Hematopoietic multipotent progenitor cell treated with erythropoietin and hydrocortisone succinate and interleukin-3 and kit ligand, for 15 days (in vitro differentiated cells): Measurements from ENCODE around the gene ECT2.
A peak's percentile ranks its signal among the peaks of the same experiment; 100 is the strongest.
"Not testable (repeated sequence)": the region's sequence is repeated elsewhere in the genome, so short reads cannot be mapped to it uniquely, and the experiment has no call there.

ENCODE experiments used
- DNase-seq: peaks from one replicate; pipeline ENCODE4 v3.0.0-alpha.2; 2015; ENCODE audit warnings: low spot score

The ECT2 gene

DNA sequence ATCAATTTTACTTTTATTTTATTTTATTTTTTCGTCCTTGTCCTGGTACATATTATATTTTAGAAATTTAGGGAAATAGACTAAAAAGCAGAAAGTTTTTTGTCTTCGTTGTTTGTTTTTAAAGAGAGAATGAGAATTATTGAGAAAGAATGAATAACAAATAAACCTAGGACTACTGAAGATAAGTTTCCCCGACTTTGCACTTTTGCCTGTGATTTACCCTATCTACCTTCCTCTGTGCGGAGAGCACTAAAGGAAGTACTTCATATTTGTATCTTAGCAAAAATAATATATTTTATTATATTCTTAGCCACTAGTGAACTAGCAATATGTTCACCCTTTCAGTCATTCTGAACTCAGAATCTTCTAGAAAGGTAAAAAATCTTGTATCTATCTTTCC lies 60.6 kb downstream of the ECT2 start:
- no peak for DNase-seq

DNA sequence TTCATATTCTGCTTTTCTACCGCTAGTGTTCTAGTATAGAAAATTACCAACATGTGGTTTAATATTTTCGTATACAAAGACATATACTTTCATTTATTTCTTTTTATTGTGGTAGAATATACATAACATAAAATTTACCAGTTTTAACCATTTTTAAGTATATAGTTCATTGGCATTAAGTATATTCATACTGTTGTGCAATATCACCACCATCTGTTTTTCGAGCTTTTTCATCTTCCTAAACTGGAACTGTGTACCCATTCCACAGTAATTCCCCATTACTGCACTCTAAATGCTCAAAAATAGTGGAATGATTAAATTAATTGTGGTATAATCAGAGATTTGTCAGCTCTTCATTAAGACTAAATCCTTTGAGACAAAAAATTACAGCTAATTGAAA lies 62.9 kb downstream of the ECT2 start:
- no peak for DNase-seq

DNA sequence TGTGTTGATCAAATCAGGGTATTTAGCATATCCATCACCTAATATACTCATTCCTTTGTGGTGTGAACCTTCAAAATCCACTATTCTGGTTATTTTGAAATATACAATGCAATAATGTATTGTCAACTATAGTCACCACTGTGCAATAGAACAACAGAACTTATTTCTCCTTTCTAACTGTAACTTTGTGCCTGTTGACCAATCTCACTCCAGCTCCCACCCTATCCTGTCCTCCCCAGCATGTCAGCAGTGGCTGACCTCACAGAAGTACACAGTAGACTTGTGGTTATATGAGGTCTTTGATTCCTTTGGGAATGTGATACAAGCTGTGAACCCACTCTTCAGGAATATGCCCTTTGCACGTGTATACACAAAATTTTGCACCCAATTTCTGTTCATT lies 64.2 kb downstream of the ECT2 start:
- DNase-seq, result no peak

DNA sequence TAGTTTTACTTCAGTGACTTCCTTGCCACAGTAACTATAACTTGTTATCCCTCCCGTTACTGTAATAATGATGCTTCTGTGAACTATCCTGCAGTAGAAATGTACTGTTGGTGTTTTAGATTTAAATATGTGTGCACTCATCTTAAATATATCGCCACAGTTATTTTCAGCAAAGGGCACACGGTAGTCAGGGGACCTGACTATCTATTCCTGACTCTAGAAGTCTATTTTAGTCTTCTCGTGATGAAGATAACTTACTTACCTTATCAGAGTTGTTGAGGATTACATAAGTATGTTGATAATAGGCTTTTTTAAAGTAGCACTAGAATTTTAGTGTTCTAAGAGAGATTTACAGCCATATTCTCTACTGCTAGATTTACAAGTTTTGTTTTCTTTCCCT lies 65.3 kb downstream of the ECT2 start:
- DNase-seq, result no peak

DNA sequence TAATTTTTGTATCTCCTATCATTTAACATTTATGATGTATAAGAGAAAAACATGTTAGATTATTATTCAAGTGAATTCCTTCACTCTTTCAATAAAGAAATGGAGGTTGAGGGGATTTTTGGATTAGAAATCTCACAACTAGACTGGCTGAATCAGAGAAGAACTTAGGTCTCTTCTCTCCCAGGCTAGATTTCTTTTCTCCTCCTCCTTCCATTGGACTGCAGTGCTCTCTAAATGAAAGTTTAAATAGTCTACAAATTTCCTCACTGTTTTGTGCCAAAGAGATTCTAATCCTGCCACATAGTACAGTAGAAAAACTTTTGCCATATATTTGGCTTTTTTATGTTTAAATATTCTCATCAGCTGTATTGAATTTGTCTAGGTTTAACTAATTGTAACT lies 65.8 kb downstream of the ECT2 start:
- DNase-seq, result no peak

DNA sequence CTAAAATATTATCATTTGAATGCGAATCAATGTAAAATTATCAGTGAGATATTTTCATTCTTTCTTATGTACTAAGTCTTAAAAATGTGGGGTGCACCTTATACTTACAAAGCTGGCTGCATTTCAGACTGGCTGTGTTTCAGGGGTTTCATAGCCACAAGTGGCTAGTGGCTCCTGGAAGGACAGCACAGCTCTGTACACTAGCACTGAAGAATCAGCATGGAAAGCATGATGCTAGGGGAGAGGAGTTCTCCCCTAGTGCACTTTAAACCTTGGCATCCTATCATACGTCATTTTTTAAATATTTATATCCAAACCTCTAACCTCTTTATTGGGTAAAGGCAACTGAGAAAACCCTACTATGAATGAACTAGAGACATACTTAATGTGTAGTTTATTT lies 66.4 kb downstream of the ECT2 start:
- DNase-seq, result no peak

DNA sequence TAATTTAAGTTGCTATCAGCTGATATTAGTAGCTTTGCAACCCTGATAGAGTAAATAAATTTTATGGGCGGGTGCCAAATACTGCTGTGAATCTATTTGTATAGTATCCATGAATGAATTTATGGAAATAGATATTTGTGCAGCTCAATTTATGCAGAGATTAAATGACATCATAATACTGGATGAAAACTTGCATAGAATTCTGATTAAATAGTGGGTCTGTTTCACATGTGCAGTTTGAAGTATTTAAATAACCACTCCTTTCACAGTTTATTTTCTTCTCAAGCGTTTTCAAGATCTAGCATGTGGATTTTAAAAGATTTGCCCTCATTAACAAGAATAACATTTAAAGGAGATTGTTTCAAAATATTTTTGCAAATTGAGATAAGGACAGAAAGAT lies 70.0 kb downstream of the ECT2 start:
- DNase-seq, result no peak

DNA sequence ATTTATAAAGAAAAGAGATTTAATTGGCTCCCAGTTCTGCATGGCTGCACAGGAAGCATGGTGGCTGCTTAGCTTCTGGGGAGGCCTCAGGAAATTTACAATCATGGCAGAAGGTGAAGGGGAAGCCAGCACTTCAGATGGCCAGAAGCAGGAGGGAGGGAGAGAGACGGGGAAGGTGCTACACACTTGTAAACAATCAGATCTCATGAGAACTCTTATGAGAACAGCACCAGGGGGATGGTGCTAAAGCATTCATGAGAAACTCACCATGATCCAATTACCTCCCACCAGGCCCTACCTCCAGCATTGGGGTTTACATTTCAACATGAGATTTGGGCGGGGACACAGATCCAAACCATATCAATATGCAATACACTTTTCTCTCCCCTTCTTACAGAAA lies 73.7 kb downstream of the ECT2 start:
- DNase-seq, result no peak

DNA sequence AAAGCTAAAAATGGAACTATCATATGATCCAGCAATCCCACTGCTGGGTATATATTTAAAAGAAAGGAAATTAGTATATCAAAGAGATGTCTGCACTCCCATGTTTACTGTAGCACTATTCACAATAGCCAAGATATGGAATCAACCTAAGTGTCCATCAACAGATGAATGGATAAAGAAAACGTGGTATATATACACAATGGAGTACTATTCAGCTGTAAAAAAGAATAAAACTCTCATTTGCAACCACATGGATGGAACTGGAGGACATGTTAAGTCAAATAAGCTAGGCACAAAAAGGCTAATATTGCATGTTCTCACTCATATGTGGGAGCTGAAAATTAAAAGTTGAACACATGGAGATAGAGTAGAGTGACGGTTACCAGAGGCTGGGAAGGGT lies 76.7 kb downstream of the ECT2 start:
- DNase-seq, result not testable (repeated sequence)

DNA sequence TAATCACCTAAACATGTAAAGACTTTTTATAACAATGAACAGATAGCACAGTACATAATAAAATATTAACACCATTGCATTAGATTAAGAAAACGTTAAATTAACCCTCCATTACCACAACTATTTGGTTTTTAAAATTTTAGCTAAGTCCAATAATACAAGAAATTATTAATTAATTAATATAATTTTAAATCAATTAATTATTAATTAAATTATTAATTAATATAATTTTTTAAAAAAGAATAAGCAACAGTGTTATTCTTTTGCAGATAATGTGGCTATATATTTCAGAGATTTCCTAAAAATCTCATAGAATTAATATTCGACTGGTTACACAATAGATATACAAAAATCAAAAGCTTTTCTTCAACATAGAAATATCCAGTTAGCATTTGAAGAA lies 82.5 kb downstream of the ECT2 start:
- DNase-seq, result no peak

DNA sequence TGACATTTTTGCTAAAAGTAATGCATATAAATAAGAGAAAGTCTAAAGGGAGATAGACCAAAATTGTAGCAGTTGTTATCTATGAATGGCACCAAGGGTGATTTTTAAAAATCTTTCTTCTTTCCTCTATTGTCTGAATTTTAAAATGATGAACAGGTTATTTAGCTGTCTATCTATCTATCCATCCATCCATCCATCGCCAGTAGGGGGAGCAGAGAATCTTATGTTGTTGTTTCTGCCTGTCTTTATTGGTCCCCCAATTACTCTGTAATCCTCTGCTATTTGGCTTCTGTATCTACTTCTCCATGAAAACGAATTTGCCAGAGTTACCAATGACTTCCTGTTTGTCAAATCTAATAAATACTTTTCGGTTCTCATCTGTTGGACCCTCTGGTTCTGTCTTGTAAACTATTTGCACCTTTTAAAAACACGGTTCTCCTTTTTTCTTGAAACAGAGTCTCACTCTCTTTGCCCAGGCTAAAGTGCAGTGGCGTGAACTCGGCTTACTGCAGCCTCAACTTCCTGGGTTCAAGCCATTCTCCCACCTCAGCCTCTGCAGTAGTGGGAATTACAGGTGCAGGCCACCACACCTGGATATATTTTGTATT lies 86.0 kb downstream of the ECT2 start:
- peak; percentile 6 for DNase-seq

DNA sequence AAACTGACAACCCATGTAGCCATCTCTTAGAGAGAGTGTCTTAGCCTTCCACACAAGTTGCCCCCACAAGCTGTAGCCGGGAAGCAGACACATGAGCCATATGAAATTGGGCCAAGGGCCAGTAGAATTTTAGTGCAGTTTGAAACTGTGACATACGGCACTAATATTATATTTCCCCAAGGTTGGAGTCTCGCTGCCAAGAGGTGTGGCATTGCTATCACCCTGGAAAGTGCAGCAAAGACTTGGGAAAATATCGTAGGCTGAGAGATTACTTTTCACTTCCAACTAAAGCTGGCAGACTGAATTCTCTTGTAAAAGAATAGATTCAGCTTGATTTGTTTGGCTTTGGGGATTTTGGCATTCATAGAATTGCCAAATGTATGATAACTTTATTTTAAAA lies 89.2 kb downstream of the ECT2 start:
- DNase-seq, result no peak

DNA sequence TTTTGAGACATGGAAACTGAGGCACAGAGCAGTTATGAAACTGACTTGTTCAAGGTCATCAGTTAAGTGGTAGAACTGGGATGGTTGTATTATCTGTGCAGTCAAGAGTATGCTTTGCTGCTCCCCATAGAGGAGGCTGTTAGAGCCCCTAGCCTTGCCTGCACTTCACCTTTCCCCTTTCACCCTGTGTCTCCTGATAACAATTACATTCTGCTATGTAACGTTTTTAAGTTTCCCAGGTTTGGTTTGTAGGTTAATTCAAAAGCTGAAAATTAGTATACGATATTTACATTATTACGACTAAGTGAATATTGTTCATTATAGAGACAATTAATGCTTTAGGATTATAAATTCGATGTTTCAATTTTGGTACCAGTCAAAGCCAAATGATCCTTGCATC lies 89.9 kb downstream of the ECT2 start:
- DNase-seq, result no peak

DNA sequence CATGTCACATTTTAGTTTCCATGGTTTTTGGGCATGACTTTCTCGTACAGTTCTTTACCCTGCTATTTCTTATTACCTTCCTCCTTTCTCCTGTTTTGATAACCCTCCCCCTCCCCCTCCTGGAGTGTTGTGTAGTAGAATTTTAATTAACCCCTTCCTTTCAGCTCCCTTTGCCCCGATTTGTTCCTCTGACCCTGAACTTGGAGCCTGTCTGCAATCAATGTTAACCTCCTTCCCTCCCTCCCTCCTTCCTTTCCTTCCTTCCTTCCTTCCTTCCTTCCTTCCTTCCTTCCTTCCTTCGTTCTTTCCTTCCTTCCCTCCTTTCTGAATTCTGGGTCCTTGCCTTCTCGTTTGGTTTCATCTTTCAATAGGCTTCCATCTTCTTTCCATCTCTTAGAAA lies 90.4 kb downstream of the ECT2 start:
- no peak for DNase-seq

DNA sequence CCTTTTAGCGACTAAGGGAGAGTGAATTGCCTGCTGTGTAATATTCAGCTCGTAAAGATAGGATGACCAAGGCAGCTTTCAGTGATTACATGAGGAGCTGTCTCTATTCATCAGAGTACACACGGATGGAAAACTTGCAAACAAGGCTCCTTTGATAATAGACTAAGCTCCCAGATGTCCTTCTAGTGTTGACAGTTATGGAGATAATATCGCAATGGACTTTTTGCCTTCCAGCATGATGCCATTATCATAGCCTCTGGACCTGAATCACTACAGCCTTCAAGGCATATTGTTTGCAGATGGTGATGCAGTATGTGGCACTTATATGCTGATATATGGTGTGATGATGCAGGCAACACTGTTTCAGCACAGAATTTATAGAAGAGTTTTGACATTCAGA lies 93.9 kb downstream of the ECT2 start:
- DNase-seq, result no peak

DNA sequence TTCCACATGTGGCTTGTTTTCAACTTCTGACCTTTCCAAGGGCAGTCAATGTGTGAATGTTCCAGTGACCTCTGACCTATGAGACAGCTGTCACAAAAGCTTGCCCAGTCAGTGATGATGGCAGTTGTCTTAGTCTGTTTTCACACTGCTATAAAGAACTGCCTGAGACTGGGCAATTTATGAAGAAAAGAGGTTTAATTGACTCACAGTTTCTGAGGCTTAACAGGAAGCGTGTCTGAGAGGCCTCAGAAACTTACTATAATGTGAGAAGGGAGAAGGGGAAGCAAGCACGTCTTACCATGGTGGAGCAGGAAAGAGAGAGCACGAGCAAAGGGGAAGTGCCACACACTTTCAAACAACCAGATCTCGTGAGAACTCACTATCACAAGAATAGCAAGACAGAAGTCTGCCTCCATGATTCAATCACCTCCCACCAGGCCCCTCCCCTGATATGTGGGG lies 95.6 kb downstream of the ECT2 start:
- DNase-seq, result no peak

DNA sequence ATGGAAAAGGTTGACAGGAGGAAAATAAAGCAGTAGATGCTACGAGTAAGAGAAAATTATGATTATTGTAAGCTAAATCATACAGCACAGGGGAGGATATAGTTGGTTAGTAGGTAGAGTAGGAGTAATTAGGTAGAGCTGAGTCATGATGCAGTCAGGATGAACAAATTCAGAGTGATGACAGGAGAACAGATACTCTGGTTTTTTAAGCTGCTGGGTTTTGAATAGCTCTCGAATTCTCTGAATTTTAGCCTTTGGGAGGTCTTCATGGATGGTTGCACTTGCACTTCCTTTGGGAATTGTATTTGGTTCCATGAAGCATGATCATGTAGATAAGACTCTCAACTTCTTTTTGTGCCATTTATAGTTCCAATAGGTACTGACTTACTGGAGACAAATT lies 96.2 kb downstream of the ECT2 start:
- no peak for DNase-seq

DNA sequence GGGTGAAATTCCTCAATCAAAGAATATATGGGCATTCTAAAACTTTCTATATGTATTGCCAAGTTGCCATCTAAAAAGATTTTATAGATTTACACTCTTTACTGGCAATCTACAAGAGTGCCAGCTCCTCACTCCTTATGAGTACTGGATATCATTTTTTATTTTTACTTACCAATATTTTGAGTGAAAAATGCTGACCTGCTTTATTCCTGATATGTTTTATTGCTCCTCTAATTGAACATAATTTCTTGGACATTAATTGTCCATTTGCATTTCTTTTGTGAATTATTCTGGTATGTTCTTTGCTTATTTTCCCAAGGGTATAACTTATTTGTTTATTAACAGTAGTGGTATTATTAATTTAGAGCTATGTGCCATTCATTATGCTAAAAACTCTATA lies 96.8 kb downstream of the ECT2 start:
- no peak for DNase-seq

DNA sequence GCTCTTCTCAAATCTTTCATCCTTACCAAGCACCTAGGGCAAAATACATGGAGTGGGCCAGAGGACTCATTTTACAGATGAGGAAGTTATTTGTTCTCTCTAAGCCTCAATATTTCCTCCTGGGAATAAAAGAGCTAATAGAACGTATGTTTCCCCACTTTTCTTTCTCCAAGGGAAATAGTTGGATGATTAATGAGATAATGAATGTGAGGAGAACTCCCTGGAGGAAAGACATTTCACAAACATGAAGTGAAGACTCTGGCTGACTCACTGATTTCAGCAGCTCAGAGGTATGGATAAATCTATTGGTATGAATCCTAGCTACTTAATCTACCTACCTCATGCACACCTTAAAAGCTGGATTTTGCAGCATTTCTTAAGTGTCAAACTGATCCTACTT lies 98.4 kb downstream of the ECT2 start:
- DNase-seq, result no peak

DNA sequence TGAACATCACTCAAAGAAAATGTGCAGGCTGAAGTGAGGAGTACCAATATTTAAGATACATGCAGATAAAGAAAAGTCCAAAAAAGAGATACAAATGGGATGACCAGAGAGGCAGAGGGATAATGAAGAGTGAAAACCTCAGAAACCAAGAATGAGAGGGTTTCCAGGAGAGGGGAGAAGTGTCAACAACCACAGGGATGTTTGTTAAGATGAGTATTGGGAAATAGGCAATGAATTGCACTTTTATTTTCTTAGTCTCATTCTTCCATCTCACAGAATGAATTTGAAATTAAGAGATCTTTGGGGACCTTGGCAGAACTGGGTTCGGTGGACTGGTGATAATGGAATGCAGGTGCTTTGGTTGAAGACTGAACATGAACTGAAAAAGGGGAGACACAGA lies 102.5 kb downstream of the ECT2 start:
- no peak for DNase-seq

DNA sequence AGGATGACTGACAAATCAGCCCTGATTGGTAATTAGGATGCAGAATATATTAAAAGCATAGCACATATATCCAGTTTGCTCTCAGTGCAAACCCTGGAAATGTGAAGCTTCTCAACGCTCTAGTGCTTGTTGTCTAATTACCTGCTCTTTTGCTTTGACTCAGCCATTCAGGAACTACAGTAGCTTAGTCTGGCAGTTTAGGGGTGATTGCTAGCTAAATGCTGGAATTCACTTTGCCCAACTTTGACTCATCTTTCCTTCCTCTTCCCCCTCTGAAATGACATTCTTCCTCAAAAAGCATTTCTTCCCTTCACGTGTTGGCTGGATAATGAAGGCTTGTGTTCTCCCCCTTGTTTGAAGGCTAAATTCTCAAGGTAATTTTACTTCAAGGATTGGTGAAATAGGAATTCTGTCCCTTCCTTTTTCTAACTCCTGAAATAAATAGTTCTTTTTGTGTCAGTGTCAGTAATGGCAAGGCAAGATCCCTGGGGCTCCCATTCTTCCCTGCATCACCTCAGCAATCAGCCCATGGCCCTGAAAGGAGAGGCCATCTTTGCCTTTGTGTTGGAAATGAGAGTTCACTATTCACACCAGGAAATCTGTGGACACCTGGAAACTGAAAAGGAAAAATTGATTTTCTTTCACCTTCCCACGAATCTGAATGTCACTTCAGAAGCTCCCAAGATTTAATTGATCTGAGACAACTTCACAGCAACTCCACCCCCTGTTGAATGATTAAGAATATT lies 103.6 kb downstream of the ECT2 start:
- DNase-seq, result no peak

DNA sequence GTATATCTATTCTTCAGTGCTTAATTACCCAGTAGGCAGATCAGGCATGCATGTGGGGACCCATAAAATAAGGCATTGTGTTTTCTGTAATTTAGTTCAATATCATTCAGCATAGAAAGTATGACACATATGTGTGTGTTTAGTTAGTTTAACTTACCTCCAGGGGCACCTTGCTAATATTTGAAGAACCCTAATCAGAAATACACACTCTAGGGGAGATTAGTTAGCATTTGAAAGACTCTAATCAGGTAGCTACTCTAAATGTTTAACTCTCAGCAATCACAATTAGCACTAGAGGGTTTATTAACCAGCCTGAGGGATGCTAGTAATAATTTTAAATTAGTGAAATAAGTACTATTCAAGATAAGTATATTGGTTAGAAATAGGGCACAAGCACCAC lies 104.5 kb downstream of the ECT2 start:
- no peak for DNase-seq

DNA sequence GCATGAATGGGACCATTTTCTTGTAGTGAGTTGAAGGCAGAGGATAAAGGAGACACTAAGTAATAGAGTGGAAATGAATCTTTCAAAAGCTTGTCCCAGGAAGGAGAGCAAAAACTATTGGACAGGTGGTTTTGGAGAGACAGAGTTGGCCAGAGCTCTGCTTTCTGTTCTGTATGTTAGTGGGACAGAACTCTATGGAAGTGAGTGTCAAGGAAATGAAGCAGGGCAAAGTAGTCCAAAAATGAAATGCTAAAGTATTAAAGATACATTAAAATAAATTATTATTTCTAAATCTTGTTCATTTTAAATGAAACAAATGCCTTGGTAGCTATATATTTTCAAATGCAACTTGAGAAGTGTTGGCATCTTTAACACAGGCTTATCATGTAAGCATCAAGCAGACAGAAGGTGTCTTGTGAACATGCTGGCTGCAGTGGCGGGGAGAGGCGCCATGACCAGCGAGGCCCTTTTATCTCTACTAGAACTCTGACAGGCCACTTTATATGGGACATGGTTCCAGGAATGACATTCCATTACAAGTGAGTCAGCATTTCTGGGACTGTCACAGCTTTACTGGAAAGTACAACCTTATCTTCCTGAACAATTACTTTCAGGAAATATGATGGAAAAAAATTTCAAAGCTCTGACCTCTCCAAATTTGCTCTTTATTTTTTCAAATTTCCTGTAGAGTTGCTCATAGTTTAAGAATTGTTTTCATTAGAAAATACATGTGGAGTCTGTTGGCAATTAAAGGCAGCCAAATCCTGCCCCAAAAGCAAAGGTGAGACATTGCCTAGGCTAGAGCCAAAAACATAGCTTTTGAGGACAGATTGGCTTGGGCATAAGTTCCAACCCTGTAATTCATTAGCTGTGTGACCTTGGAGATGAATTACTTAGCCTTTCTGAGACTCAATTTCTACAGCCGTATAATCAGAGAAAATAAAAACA lies 106.5 kb downstream of the ECT2 start:
- no peak for DNase-seq
